ENCODE data around the gene LETM1. TPM values are rescaled to one million over a fixed set of nuclear protein-coding genes. Genes with fewer than 3 reads are reported as not detected.

Gene LETM1
- total RNA-seq, 6 donors from 2014 or later: 31.4 to 98.5 (median 47.8) TPM

GRCh38 chr4:1793940-1794808 lies 61.8 kb downstream of the LETM1 start:
- WGBS, 2 donors: 0 to 1% methylated on average over 1 to 22 of the region's 101 CpGs
- Histone ChIP-seq H3K4me3 (peak overlapping the region; percentile 8 to 70 (median 62)), H3K4me1 (peaks cover 24 to 43% (median 33%) of the 10 kb centered on the region in 4 donors), H3K36me3 (no peaks in the 10 kb centered on the region), H3K27me3 (peaks cover 0 to 23% (median 14%) of the 10 kb centered on the region in 4 donors), H3K27ac (peak overlapping the region in 3 of 4 donors; percentile 10 to 73 (median 36)), H3K9me3 (no peaks in the 10 kb centered on the region)
- DNase-seq (peak in 1 of 2 donors; percentile 87), ATAC-seq (ENCODE audit: low FRiP score in 2 of 2) (no peak)
- no peak for TF ChIP-seq EP300 (IDR thresholded peaks at IDR 0.05)
- TF ChIP-seq POLR2A (IDR thresholded peaks at IDR 0.05): peak in 1 of 4 donors; percentile 5
- no peak for TF ChIP-seq CTCF (IDR thresholded peaks at IDR 0.05)
- TF ChIP-seq POLR2AphosphoS5 (IDR thresholded peaks at IDR 0.05): no peak

- ATAC-seq (ENCODE audit: low FRiP score in 2 of 2) (peak in 1 of 2 donors; percentile 16), DNase-seq (peak in 1 of 2 donors; percentile 91)
- Histone ChIP-seq H3K4me1 (peaks cover 24 to 43% (median 33%) of the 10 kb centered on the region in 4 donors), H3K36me3 (no peaks in the 10 kb centered on the region), H3K9me3 (no peaks in the 10 kb centered on the region), H3K27me3 (peaks cover 0 to 23% (median 14%) of the 10 kb centered on the region in 4 donors), H3K4me3 (peak overlapping the region; percentile 60 to 70 (median 62)), H3K27ac (peak overlapping the region in 2 of 4 donors; percentile 39 to 73)
- no peak for TF ChIP-seq POLR2A (IDR thresholded peaks at IDR 0.05)
- no peak for TF ChIP-seq EP300 (IDR thresholded peaks at IDR 0.05)
- no peak for TF ChIP-seq POLR2AphosphoS5 (IDR thresholded peaks at IDR 0.05)
- TF ChIP-seq CTCF (IDR thresholded peaks at IDR 0.05): no peak
- 0% methylated on average over 1 to 13 of the region's 44 CpGs for WGBS, 2 donors
Observed at GRCh38 chr4:1793496-1793840, 62.5 kb downstream of the LETM1 start.

- Histone ChIP-seq H3K27me3 (peaks cover 0 to 23% (median 14%) of the 10 kb centered on the region in 4 donors), H3K4me3 (peak within 1 kb of the TSS; percentile 60 to 70 (median 62)), H3K27ac (peak within 1 kb of the TSS in 3 of 4 donors; percentile 10 to 73 (median 39)), H3K9me3 (no peaks in the 10 kb centered on the region), H3K4me1 (peaks cover 24 to 43% (median 33%) of the 10 kb centered on the region in 4 donors), H3K36me3 (no peaks in the 10 kb centered on the region)
- TF ChIP-seq CTCF (IDR thresholded peaks at IDR 0.05) (peak in 1 of 6 experiments; percentile 8), POLR2A (IDR thresholded peaks at IDR 0.05) (peak in 1 of 4 donors; percentile 53), EP300 (IDR thresholded peaks at IDR 0.05) (no peak)
- peak in 1 of 2 donors; percentile 77 for ATAC-seq (ENCODE audit: low FRiP score in 2 of 2)
- 0 to 7% methylated on average over 13 to 22 of the region's 95 CpGs for WGBS, 2 donors
- peak in 1 of 2 donors; percentile 90 for DNase-seq
Observed at GRCh38 chr4:1792832-1793495, 63.0 kb downstream of the LETM1 start, which contains the start of gene FGFR3. TSS of gene FGFR3 (plus strand) at chr4:1793293. CDS start at chr4:1793935, 642 bp downstream.

GRCh38 chr4:1792158-1792831 lies 63.7 kb downstream of the LETM1 start:
- H3K36me3 ChIP-seq: no peaks in the 10 kb centered on the region
- 64 to 83% methylated on average over 10 to 28 of the region's 29 CpGs for WGBS, 2 donors
- peaks cover 0 to 23% (median 14%) of the 10 kb centered on the region in 4 donors for H3K27me3 ChIP-seq
- H3K4me1 ChIP-seq: peaks cover 21 to 40% (median 33%) of the 10 kb centered on the region in 4 donors
- DNase-seq (peak in 1 of 2 donors; percentile 85), ATAC-seq (ENCODE audit: low FRiP score in 2 of 2) (no peak)
- peak overlapping the region in 2 of 4 donors; percentile 24 to 30 for H3K27ac ChIP-seq
- TF ChIP-seq CTCF (IDR thresholded peaks at IDR 0.05) (no peak), POLR2AphosphoS5 (IDR thresholded peaks at IDR 0.05) (no peak), POLR2A (IDR thresholded peaks at IDR 0.05) (no peak), EP300 (IDR thresholded peaks at IDR 0.05) (no peak)
- peak overlapping the region in 3 of 4 donors; percentile 61 to 70 (median 64) for H3K4me3 ChIP-seq
- no peaks in the 10 kb centered on the region for H3K9me3 ChIP-seq

All from upper lobe of left lung (tissue), 6 donors.